Measurements from ENCODE around the gene UMPS. TPM values are rescaled to one million over a fixed set of nuclear protein-coding genes. Genes with fewer than 3 reads are reported as not detected.

UMPS gene
- total RNA-seq, 1 experiment from 2014 or later: 118 TPM

DNA sequence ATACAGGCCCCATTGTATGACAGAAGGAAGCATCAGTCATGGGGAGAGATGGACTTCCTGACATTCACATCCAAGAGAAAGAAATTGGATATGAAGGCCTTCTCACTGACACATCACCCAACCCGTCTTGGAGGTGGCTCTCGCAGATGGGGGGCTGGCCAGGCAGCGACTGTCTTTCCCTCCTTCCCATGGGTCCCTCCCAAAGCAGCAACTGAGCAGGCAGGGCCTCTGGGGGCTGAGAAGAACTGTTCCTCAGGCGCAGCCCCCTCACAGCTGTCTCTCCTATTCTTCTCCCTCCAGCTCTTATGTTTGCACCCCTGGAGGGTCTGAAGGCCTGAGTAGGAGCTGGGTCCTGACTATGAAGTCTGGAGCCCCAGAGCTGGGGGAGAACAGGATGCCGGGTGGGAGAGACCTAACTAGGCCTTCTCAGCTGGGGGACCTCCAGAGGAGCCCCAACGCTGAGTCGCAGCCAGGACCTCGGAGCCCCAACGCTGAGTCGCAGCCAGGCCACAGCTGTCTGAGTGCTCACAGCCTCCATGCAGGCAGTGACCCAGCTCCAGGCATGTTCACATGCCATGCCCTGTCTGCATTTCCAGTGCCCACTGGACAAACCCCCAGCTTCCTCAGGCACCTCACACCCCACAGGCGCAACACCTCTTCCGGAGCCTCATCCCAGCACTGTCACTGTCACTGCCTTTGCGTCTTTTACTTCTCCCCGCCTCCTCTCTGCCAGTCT lies 29.6 kb downstream of the UMPS start:
- no peak for TF ChIP-seq EZH2 (IDR thresholded peaks at IDR 0.05; ENCODE audit: borderline replicate concordance, low read depth, low read length, poor library complexity, severe bottlenecking)
- TF ChIP-seq, protein P1, sequence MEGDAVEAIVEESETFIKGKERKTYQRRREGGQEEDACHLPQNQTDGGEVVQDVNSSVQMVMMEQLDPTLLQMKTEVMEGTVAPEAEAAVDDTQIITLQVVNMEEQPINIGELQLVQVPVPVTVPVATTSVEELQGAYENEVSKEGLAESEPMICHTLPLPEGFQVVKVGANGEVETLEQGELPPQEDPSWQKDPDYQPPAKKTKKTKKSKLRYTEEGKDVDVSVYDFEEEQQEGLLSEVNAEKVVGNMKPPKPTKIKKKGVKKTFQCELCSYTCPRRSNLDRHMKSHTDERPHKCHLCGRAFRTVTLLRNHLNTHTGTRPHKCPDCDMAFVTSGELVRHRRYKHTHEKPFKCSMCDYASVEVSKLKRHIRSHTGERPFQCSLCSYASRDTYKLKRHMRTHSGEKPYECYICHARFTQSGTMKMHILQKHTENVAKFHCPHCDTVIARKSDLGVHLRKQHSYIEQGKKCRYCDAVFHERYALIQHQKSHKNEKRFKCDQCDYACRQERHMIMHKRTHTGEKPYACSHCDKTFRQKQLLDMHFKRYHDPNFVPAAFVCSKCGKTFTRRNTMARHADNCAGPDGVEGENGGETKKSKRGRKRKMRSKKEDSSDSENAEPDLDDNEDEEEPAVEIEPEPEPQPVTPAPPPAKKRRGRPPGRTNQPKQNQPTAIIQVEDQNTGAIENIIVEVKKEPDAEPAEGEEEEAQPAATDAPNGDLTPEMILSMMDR (conservative IDR thresholded peaks at IDR 0.05; ENCODE audit: low read depth, low read length): no peak
- Histone ChIP-seq H3K27me3 (replicated peaks; ENCODE audit: insufficient read depth, low read depth, low read length, poor library complexity) (no peaks in the 10 kb centered on the region), H3K27ac (ENCODE audit: low read depth, low read length, poor library complexity, severe bottlenecking) (no peak overlapping the region), H3K4me1 (ENCODE audit: insufficient read depth, low read length, poor library complexity, severe bottlenecking) (peaks cover 12% of the 10 kb centered on the region), H3K36me3 (ENCODE audit: insufficient read depth, low read length, poor library complexity, severe bottlenecking) (peaks cover 21% of the 10 kb centered on the region), H3K4me3 (ENCODE audit: low read depth, low read length, poor library complexity, severe bottlenecking) (no peak overlapping the region), H3K9me3 (ENCODE audit: low read depth, low read length, poor library complexity, severe bottlenecking) (no peaks in the 10 kb centered on the region)
- POLR2A ChIA-PET (ENCODE audit: low non-redundant PET): no interaction called here
- no TSS peak for BruUV-seq (replicated peaks)
- intact Hi-C loops (cut with micrococcal nuclease; ENCODE audit: unreplicated experiment): loop anchor here (2.0 to 10.0 kb wide), 4 partner anchors 127 to 679 kb away; partner anchors contain the start of gene ITGB5
- CTCF ChIA-PET: interaction anchor here (0.5 to 2.3 kb wide), 7 partner anchors 10 to 803 kb away, joined by 3 to 39 read pairs (median 5); no protein-coding TSS in a partner anchor
- no peak for DNase-seq (ENCODE audit: low spot score)

DNA sequence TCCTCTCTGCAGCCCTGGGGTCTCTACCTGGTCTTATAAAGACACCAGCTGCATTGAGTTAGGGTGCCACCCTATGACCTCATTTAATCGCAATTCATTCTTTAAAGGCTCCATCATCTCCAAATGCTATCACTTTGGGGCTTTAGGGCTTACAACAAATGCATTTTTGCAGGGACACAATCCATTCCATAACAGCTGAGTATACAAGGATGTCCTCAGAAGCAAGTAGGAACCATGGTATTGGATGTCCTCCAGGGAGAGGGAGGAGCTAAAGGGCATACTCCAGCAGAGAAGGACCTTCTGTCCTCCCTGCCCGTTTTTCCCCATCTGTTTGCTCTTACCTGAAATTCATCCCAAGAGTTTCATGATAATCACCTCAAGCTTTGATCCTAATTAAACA lies 30.3 kb downstream of the UMPS start:
- Histone ChIP-seq H3K27me3 (replicated peaks; ENCODE audit: insufficient read depth, low read depth, low read length, poor library complexity) (no peaks in the 10 kb centered on the region), H3K36me3 (ENCODE audit: insufficient read depth, low read length, poor library complexity, severe bottlenecking) (peaks cover 25% of the 10 kb centered on the region), H3K9me3 (ENCODE audit: low read depth, low read length, poor library complexity, severe bottlenecking) (no peaks in the 10 kb centered on the region), H3K4me3 (ENCODE audit: low read depth, low read length, poor library complexity, severe bottlenecking) (no peak overlapping the region), H3K4me1 (ENCODE audit: insufficient read depth, low read length, poor library complexity, severe bottlenecking) (peaks cover 12% of the 10 kb centered on the region), H3K27ac (ENCODE audit: low read depth, low read length, poor library complexity, severe bottlenecking) (no peak overlapping the region)
- BruUV-seq (replicated peaks): no TSS peak
- CTCF ChIA-PET: interaction anchor here (0.5 to 2.3 kb wide), 16 partner anchors 10 to 821 kb away, joined by 3 to 39 read pairs (median 4); no protein-coding TSS in a partner anchor
- TF ChIP-seq, protein P1 (conservative IDR thresholded peaks at IDR 0.05; ENCODE audit: low read depth, low read length): no peak
- TF ChIP-seq EZH2 (IDR thresholded peaks at IDR 0.05; ENCODE audit: borderline replicate concordance, low read depth, low read length, poor library complexity, severe bottlenecking): no peak
- intact Hi-C loops (cut with micrococcal nuclease; ENCODE audit: unreplicated experiment): loop anchor here (2.0 to 10.0 kb wide), 4 partner anchors 127 to 678 kb away; partner anchors contain the start of gene ITGB5
- POLR2A ChIA-PET (ENCODE audit: low non-redundant PET): interaction anchor here (0.9 kb wide), 1 partner anchor 19 kb away, joined by 6 read pairs; no protein-coding TSS in a partner anchor
- peak; percentile 50 for DNase-seq (ENCODE audit: low spot score)

DNA sequence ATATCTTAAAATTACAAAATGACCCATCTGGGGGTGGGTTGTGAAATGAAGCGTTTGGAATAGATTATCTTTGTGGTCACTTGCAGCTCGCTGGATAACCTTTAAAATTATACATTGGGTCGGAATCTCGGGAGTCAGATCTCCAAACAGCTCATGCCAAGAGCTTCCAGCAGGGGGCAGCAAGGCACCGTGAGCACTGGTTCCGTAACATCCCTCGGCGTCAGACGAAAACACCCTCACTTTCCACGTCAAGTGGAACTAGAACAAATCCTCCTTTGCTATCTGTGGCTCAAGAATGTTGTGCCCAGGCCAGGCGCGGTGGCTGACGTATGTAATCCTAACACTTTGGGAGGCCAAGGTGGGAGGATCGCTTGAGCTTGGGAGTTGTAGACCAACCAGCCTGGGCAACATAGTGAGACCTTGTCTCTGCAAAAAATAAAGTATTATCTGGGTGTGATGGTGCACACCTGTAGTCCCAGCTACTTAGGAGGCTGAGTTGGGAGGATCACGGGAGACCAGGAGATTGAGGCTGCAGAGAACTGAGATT lies 31.1 kb downstream of the UMPS start:
- no peaks in the 10 kb centered on the region for H3K27me3 ChIP-seq (replicated peaks; ENCODE audit: insufficient read depth, low read depth, low read length, poor library complexity)
- POLR2A ChIA-PET (ENCODE audit: low non-redundant PET): interaction anchor here (0.9 kb wide), 1 partner anchor 19 kb away, joined by 6 read pairs; no protein-coding TSS in a partner anchor

More for the DNA sequence above, 31.1 kb downstream of the UMPS start:
- no peak overlapping the region for H3K4me3 ChIP-seq (ENCODE audit: low read depth, low read length, poor library complexity, severe bottlenecking)
- no peaks in the 10 kb centered on the region for H3K9me3 ChIP-seq (ENCODE audit: low read depth, low read length, poor library complexity, severe bottlenecking)
- intact Hi-C loops (cut with micrococcal nuclease; ENCODE audit: unreplicated experiment): loop anchor here (1.0 to 10.0 kb wide), 5 partner anchors 126 to 677 kb away; partner anchors contain the start of gene ITGB5
- no peak overlapping the region for H3K27ac ChIP-seq (ENCODE audit: low read depth, low read length, poor library complexity, severe bottlenecking)
- DNase-seq (ENCODE audit: low spot score): peak; percentile 86
- H3K4me1 ChIP-seq (ENCODE audit: insufficient read depth, low read length, poor library complexity, severe bottlenecking): peaks cover 12% of the 10 kb centered on the region
- BruUV-seq (replicated peaks): no TSS peak
- CTCF ChIA-PET: interaction anchor here (0.6 to 2.3 kb wide), 11 partner anchors 9 to 821 kb away, joined by 3 to 39 read pairs (median 5); no protein-coding TSS in a partner anchor
- TF ChIP-seq, protein P1 (conservative IDR thresholded peaks at IDR 0.05; ENCODE audit: low read depth, low read length): peak; percentile 96
- TF ChIP-seq EZH2 (IDR thresholded peaks at IDR 0.05; ENCODE audit: borderline replicate concordance, low read depth, low read length, poor library complexity, severe bottlenecking): no peak
- peaks cover 25% of the 10 kb centered on the region for H3K36me3 ChIP-seq (ENCODE audit: insufficient read depth, low read length, poor library complexity, severe bottlenecking)
